GM19467 (cell line): Measurements from ENCODE around the gene RNF128.

Experiments used
- ATAC-seq: cut with Tn5 transposase; IDR thresholded peaks from one replicate; pipeline ENCODE4 v1.9.1; 2021; ENCODE audit warnings: mild to moderate bottlenecking, moderate library complexity; ENCODE audit not compliant: unreplicated experiment

The RNF128 gene

GRCh38 chrX:106726485-106727437 is at the start of gene RNF128:
RNF128 (plus strand) TSS chrX:106726701; CDS start chrX:106726914, 213 bp downstream.
- no peak for ATAC-seq

- no peak for ATAC-seq
Observed at GRCh38 chrX:106680716-106681115, 45.8 kb upstream of the RNF128 start.

GRCh38 chrX:106684207-106684606 is 42.3 kb upstream of the RNF128 start:
- ATAC-seq, result no peak

GRCh38 chrX:106692425-106693065 is 34.0 kb upstream of the RNF128 start:
- no peak for ATAC-seq

- no peak for ATAC-seq
Observed at GRCh38 chrX:106696502-106696901, 30.0 kb upstream of the RNF128 start.

GRCh38 chrX:106698693-106699092 is 27.8 kb upstream of the RNF128 start:
- no peak for ATAC-seq

GRCh38 chrX:106702636-106703035 is 23.9 kb upstream of the RNF128 start:
- ATAC-seq, result no peak

- ATAC-seq, result no peak
Observed at GRCh38 chrX:106706466-106706865, 20.0 kb upstream of the RNF128 start.

- no peak for ATAC-seq
Observed at GRCh38 chrX:106707771-106708454, 18.6 kb upstream of the RNF128 start.

- ATAC-seq, result no peak
Observed at GRCh38 chrX:106710771-106711170, 15.7 kb upstream of the RNF128 start.

- ATAC-seq, result no peak
Observed at GRCh38 chrX:106711375-106711774, 15.1 kb upstream of the RNF128 start.

- ATAC-seq, result no peak
Observed at GRCh38 chrX:106716004-106716403, 10.5 kb upstream of the RNF128 start.

GRCh38 chrX:106716463-106716862 is 10.0 kb upstream of the RNF128 start:
- ATAC-seq, result no peak

- ATAC-seq, result no peak
Observed at GRCh38 chrX:106718709-106719108, 7.8 kb upstream of the RNF128 start.

- ATAC-seq, result no peak
Observed at GRCh38 chrX:106725931-106726330, 570 bp upstream of the RNF128 start.

- ATAC-seq, result no peak
Observed at GRCh38 chrX:106728337-106728736, 1.8 kb downstream of the RNF128 start.

GRCh38 chrX:106730401-106730800 is 3.9 kb downstream of the RNF128 start:
- ATAC-seq, result no peak

- no peak for ATAC-seq
Observed at GRCh38 chrX:106731590-106731989, 5.1 kb downstream of the RNF128 start.

- ATAC-seq, result no peak
Observed at GRCh38 chrX:106734827-106735226, 8.3 kb downstream of the RNF128 start.

GRCh38 chrX:106740193-106740780 is 13.8 kb downstream of the RNF128 start:
- ATAC-seq, result no peak

- ATAC-seq, result no peak
Observed at GRCh38 chrX:106742193-106742592, 15.7 kb downstream of the RNF128 start.
